NCI-H69 (cell line): ENCODE data around the gene TMEM176B.

Experiments used
- DNase-seq: peaks from one replicate; lab custom pipeline; 2025; lab: John Stamatoyannopoulos, UW

TMEM176B gene

DNA sequence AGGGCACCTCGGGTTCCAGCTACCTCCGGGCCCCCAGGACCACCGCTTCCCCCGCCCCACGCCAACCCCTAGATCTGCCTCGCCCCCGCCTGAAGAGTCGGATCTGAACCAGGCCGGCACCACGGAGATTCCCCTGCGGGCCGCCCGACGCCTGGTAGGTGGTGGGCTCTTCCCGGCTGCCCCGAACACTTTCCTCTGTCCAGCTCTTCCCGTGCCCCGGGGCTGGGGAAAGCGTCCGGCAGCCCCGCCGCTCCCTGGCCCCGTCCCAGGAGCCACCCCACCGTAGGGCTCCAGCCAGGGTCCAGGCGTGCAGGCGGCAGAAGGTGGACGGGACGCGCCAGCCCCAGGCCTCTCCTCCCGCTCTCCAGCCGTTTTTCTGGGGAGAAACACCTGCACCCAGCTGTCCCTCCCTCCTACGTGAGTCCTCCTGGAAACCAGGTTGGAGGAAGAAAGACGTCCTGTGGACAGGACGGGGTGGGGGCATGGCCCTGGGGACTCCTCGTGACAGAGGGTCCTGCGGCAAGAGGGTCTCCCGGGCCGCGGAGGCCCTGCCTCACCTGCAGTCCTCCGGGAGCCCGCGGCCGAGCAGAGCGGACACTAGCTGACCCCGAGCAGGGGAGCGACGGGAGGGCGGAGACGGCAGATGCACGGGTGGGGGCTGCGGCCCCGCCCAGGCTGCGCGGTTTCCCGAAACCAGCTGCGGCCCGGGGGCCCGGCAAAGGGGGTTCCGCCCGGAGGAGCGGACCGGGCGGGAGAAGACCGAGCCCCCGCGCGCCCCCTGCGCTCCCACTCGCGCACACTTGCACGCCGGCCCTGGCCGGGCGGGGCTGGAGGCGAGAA, at the start of gene TMEM176B:
TMEM176B (minus strand) TSS at position 624 of the 840 bp plus-strand sequence. CDS start 3,795 bp downstream, outside the sequence.
- DNase-seq, result peak; percentile 76

DNA sequence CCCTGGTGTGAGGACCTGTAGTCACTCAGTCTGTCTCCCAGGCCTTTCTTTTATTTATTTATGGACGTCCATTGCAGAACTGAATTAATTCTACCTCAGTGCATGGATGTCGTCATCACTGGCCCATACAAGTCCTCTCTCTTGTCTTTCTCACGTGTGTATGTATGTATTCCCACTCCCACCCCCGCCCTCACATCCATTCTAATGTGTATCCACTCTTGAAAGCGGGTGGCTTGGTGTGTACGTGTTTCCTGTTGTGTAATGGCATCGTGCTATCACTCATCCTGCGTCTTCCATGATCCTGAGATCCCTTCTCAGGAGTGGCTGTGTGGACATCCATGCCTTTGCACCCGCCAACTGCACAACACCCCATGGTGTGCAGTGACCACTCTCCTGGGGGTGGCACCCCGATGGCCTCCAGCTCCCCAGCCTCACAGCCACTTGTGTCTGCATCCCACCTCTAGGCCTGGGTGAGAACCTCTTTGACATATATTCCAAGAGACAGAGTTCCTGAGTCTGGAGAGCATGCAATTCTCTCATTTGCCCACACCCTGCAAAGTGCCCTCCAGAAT, 49.1 kb upstream of the TMEM176B start:
- no peak for DNase-seq

DNA sequence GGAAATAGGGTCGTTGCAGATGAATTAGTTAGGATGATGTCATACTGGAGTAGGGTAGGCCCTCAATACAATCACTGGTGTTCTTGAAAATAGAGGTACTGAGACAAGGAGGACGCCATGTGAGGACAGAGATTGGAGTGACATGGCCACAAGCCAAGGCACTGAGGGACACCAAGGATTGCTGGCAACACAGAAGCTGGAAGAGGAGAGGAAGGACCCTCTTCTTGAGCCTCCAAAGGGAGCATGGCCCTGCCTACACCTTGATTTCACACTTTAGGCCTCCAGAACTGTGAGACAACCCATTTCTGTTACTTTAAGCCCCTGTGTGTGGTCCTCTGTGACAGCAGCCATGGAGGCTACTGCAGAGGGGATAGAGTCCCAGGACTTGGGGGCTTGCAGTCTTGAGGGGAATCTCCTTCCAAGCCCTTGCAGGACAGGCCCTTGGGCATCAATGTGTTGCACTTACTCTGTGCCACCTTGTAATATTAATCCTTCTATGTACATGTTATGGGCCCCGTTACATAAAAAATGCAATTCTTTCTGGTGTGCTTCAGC, 48.5 kb upstream of the TMEM176B start:
- DNase-seq, result no peak

DNA sequence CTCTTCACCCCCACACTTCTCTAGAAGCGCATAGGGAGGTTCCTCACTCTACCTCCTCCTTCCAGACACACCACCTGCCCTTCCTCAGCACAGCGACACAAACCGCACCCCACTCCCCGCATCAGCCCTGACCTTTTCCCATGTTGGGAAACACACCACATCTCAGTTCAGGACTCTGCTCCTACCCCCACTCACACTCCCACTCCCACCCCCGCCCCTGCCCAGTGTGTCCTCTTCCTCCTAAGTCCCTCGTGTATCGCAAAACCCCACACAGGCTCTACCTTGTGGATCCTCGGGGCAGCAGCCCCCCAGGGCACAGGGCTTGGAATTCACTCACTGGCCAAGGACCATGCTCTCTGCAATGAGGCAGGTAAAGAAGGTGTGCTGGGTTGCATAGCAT, 47.9 kb upstream of the TMEM176B start:
- DNase-seq, result no peak

DNA sequence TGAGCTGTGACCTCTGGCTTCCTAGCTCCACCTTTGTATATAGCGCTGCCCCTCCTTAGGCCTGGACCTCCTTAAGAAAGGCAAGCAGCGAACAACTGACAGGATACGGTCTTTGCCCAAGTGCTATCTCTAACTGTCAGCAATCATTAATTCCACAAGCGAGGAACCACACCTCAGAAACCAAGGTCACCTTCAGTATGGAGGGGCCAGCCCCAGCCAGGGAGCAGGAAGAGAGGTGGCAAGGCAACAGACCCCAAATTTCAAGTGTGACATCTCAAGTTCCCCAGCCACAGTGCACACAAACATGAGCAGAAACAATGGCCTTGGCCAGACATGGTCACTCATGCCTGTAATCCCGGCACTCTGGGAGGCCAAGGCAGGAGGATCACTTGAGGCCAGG, 47.4 kb upstream of the TMEM176B start:
- no peak for DNase-seq

- no peak for DNase-seq
Measured at GRCh38 chr7:150846291-150847115, 46.3 kb upstream of the TMEM176B start.

GRCh38 chr7:150845421-150845861, 45.3 kb upstream of the TMEM176B start:
- no peak for DNase-seq

GRCh38 chr7:150842716-150843115, 42.6 kb upstream of the TMEM176B start:
- DNase-seq, result no peak

- DNase-seq, result no peak
Measured at GRCh38 chr7:150842018-150842417, 41.9 kb upstream of the TMEM176B start.

DNA sequence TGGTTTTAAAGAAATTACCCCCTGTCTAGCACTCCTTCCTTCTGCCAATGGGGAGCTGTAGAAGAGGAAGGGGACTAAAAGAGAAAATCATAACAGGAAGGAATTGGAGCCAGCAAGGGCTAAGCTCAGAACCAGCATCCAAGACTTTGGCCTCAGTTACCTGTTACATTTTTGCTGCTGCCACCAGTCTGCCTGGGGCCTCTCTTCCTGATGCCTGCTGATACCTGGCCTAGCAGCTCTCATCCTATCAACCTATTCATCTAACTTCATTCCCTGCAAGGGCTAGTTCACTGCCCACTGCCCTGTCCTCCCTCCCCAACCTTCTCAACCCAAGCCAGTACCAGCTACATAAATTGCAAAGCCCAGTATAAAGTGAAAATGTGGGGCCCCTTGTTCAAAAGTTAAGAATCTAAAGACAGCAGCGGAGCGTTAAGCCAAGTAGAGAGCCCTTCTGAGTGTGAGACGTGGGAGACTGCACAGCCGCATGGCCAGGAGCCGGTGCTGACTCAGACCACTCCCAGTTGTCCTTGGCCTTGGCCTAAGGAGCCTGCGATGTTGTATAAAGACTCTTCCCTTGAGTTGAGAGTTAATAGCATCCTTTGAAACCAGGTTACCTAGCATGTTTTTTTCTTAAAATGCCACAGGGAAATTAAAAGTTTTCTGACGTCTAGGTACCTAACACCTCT, 38.9 kb upstream of the TMEM176B start:
- DNase-seq, result no peak

DNA sequence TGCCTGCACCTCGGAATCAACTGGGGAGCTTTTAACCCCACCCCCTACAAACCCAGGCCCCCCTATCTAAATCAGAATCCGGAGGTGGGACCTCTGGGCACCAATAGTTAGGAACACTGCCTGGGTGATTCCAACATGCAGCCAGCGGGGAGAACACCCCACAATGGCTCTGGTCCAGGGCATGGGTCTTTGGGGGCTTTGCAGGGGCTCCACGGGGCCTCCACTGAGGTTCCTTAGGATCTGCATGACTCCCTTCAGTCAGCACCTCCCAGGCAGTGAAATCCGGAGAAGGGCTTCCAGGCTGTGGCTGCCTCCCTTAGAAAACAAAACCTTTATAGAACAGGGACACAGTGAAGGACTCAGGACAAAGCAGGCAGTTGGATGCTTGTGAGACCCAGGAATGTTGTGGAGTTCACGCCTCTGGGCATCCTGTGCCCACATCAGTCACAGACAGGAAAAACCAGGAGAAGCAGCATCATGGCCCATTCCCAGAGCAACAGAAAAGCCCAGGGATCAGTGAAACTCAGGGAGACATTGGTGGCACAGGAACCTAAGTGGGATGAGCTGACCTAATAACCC, 35.6 kb upstream of the TMEM176B start:
- DNase-seq, result no peak

- no peak for DNase-seq
Measured at GRCh38 chr7:150835019-150835418, 34.9 kb upstream of the TMEM176B start.

- DNase-seq, result peak; percentile 80
Measured at GRCh38 chr7:150831851-150832250, 31.7 kb upstream of the TMEM176B start.

DNA sequence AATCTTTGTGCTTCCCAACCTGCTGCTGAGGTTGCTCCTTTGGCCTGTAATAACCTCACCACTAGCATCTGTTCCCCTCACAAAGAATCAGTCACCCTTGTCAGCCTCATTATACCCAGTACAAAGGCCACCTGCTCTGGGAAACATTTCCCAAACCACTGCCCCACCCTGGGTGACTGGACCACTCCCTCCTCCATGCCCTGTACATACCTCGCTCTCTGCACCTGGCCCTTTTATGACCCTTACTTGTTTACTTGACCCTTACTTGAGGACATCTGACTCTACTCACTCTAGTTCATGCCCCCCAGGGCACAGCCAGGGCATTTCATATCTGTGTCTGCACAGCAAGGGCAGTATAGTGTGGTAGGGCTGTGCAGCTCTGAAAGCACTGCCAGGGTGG, 30.8 kb upstream of the TMEM176B start:
- peak; percentile 97 for DNase-seq

- peak; percentile 43 for DNase-seq
Measured at GRCh38 chr7:150829426-150829825, 29.3 kb upstream of the TMEM176B start.

GRCh38 chr7:150828384-150828783, 28.2 kb upstream of the TMEM176B start:
- peak; percentile 25 for DNase-seq

DNA sequence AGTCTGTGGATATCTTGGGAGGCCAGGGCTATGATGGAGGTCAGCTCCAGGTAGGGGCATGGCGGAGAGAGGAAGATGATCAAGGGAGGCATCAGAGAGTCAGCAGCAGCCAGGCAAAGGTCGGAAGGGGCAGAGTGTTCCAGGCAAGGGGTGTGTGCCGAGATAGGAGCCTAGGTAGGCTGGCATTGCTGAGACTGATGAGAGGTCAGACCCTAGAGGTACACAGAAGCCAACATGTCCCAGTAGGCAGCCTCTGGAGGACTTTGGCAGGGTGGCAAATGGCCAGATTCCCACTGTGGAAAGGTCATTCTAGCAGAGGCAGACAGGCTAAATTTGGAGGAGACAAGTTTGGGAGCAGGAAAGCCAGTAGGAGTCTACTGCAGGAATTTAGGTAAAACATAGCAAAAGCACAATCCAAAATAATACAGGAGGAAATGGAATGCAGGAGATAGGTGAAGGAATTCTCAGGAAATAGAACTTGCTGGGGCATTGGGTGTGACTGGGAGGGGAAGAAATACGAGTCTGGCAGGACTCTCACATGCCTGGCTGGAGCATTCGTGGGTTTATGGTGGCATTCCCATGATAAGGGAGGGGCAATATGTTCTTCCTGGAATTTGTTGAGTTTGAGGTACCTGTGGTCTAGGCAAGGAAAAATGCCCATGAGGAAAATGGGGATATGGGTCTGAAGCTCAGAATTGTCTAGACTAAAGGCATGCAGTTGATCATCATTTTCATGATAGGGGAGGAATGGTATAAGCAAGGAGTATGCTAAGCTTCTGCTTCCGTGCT, 26.1 kb upstream of the TMEM176B start:
- DNase-seq, result no peak

DNA sequence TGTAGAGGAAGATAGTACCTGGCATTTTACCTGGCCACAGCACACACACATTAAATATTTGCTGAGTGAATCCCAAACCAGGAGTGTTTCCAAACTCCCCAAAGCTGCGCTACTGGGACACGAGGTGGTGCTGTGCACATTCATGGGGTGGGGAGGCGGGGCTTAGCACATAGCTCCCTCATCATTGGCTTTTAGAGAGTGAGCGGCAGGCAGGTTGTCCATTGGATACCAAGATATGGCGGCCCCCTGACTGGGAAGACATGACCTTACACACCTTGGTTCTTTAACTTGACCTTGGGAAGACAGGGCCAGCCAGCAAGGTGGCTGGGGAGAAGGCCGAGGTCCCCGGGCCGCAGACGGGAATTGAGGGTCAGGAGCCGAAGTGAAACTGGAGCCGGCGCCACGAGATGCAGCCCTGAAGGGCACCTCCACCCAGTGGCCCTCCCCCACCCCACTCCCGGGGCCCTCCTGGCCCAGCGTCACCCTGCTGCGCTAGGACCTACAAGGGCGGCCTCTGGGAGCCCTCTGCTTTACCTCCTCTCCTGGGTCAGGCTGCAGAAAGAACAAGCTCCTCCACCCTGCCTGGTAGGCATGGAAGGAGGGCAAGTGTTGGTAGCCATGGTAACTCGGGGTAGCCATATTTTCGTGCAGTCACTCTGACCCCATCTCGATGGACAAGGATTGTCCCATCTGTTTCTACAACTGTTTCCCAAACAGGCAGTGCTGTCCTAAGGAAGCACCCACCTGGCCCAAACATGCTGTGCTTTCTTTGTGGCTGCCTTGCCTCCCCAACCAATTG, 24.4 kb upstream of the TMEM176B start:
- DNase-seq, result no peak

- DNase-seq, result no peak
Measured at GRCh38 chr7:150823484-150824126, 23.4 kb upstream of the TMEM176B start.
